Measurements from ENCODE around the gene MAGI2. TPM values are rescaled to one million over a fixed set of nuclear protein-coding genes. Genes with fewer than 3 reads are reported as not detected.
A peak's percentile ranks its signal among the peaks of the same experiment; 100 is the strongest.

The MAGI2 gene
- total RNA-seq, 1 donor from 2014 or later: 0.40 TPM

- DNase-seq (ENCODE audit: low read depth in 2 of 2): no peak
Observed at GRCh38 chr7:78062214-78062613, 1391.3 kb downstream of the MAGI2 start.

- no peak for DNase-seq (ENCODE audit: low read depth in 2 of 2)
Observed at GRCh38 chr7:78057571-78057970, 1395.9 kb downstream of the MAGI2 start.

DNA sequence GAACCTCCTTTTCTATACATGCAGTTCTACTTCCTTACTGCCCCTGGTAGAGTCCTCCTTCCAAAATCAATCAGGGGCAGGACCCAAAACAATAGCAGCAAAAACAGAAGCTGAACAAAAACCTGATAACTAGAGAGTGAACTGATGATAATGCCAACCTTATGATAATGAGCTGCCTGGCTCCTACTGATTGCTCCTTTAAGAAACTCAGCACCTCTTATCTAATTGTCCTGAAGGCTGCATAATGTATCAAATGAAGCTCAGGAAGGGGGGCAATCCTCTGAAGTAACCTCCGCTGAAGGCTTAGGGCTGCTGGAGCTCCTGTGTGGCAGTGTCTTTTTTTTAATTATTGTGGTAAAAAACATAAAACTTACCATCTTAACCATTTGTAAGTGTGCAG, 1397.9 kb downstream of the MAGI2 start:
- DNase-seq (ENCODE audit: low read depth in 2 of 2): no peak

DNA sequence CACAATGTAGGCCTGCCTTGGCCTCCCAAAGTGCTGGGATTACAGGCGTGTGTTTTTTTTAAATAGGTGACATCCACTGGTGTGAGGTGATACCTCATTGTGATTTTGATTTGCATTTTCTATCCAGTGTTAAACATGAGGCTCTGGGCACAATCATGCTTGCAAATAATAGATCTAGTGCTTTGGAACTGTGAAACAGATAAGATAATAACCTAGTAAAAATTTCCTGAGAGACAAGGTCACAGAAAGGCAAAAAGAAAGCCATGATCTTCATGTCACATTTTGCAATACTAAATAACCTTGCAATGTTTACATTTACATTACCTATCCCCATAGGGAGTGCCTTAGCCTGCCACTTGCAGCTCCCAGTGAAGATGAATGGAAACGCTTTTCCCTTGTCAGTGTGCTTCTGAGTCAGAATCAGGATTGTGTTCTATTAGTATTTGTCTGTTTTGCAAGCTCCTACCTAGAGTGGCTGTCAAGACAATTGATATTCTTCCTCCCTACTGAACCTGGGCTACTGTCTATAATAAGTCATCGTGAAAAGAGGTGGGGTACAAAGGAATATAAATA, 1398.4 kb downstream of the MAGI2 start:
- DNase-seq (ENCODE audit: low read depth in 2 of 2): no peak

GRCh38 chr7:78052112-78052511, 1401.4 kb downstream of the MAGI2 start:
- DNase-seq (ENCODE audit: low read depth in 2 of 2): no peak

DNA sequence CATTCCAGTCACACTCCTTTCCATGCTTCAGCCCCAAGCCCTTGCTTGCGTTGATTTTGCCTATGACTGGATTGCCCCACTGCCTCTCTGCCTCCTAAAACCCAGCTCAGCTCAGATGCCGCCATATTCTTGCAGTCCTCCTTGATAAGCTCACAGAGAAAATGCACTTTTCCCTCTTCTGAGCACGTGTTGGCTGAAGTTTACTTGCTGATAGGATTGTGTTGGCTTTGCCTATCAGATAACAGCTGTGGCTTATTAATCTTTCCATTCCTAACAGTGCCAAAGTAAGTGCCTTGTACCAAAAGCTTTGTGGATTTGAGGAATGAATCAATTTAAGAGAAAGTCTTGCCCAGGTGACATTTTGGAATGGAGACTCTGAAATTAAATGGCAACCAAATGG, 1405.7 kb downstream of the MAGI2 start:
- no peak for DNase-seq (ENCODE audit: low read depth in 2 of 2)

GRCh38 chr7:78043159-78043558, 1410.3 kb downstream of the MAGI2 start:
- no peak for DNase-seq (ENCODE audit: low read depth in 2 of 2)

DNA sequence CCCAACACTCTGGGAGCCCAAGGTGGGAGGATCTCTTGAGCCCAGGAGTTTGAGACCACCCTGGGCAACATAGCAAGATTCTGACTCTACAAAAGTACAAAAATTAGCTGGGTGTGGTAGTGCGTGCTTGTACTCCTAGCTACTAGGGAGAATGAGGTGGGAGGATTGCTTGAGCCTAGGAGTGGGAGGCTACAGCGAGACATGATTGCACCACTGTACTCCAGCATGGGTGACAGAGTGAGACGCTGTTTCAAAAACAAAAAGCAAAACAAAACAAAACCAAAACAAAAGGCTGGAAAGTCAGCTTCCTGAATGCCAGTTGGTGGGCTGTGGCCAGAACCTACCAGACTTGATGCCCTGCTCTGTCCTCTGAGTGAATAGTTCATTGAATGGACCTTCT, 1412.0 kb downstream of the MAGI2 start:
- no peak for DNase-seq (ENCODE audit: low read depth in 2 of 2)

DNA sequence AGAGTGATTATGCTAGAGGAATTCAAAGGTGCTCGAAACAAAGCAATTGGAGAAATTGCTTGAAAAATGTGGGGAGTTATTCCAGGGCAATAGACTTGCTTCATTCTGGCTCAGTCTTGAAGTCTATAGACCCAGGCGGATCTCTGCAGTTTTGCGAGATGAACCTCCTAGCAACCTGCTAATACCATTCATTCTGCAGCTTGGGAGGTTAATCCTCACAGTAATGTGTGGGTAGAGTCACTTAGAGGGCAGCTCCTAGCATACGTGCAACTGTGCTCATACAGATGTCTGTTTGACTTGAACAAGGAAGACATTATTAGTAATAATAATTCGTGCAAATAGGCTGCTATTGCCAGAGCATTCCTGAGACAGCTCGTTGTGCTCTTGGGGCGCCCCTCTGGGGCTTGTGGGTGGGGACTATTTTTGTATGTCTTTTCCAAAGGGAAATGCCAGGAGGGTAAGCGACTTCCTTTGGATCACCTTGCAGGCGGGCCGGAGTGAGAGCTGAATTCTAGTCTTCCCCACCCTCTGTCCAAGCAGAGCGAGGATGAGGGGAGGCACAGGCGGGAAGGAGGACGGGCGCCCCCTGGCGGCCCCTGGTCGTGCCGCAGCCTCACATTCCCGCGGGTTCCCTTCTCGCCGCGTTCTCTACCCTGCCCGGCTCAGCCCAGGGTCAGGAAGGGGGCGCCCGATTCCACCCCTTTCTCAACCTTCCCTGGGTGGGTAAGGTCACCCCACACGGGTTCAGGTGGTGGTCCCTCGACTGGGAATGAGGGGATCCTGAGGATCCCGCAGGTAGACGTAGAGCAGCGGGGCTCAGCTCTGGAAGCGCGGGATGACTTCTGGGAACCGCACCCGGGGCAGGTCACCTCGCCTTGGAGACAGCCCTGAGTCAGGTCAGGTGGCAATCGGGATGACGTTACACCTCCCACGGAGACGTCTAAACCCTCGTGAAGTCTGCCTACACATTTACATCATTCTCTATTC, 1413.4 kb downstream of the MAGI2 start:
- DNase-seq (ENCODE audit: low read depth in 2 of 2): peak; percentile 37 to 52

DNA sequence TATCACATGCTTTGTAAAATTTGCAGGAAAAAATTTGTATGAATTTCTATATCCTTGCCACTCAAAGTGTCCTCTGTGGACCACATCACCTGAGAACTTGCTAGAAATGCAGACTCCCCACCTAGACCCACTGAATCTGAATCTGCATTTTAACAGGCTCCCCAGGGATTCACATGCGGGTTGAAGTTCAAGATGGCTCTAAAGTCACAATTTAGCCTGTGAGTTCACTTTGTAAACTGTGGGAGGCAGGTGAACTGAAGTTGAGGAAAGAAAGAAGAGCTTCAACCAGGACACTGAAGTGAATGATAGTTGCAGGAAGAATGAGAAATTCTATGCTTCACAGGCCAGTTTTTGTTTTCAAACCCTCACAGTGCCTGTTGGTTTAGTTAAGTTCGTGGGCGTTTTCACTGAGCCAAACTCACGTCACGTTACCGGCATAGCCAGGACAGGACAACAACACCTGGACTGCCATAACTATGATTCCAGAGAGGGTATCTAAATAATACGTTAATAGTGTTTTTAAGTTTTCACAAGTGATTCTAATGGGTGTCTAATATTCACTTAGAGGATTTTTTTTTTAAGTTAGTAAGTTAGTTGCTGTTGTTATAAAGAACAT, 1414.9 kb downstream of the MAGI2 start:
- no peak for DNase-seq (ENCODE audit: low read depth in 2 of 2)

DNA sequence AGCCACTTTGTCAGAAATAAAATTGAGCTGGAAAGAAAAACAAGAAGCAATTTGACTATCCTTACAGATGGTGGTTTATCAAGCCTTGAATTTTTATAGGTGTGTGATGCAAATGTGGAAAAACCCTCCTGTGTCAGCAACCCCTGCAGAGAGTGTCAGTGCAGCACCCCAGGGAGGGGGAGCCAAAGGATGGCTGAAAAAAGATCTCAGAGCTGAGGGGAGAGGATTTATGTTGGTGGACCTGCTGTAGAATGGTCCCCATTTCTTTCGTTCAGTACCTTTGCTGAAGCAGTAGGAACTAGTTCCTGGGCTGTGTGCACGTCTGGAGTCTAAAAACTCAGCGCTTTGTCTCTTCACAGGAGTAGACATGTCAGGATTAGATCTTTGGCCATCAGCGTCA, 1415.9 kb downstream of the MAGI2 start:
- no peak for DNase-seq (ENCODE audit: low read depth in 2 of 2)

- no peak for DNase-seq (ENCODE audit: low read depth in 2 of 2)
Observed at GRCh38 chr7:78033410-78033809, 1420.1 kb downstream of the MAGI2 start.

GRCh38 chr7:78026492-78026891, 1427.0 kb downstream of the MAGI2 start:
- DNase-seq (ENCODE audit: low read depth in 2 of 2): no peak

- DNase-seq (ENCODE audit: low read depth in 2 of 2): no peak
Observed at GRCh38 chr7:78024591-78024990, 1428.9 kb downstream of the MAGI2 start.

GRCh38 chr7:78023191-78023590, 1430.3 kb downstream of the MAGI2 start:
- DNase-seq (ENCODE audit: low read depth in 2 of 2): no peak

- DNase-seq (ENCODE audit: low read depth in 2 of 2): no peak
Observed at GRCh38 chr7:78022165-78022564, 1431.3 kb downstream of the MAGI2 start.

- DNase-seq (ENCODE audit: low read depth in 2 of 2): no peak
Observed at GRCh38 chr7:78020874-78021249, 1432.6 kb downstream of the MAGI2 start.

- DNase-seq (ENCODE audit: low read depth in 2 of 2): peak; percentile 80 to 84
Observed at GRCh38 chr7:78020136-78020873, 1433.2 kb downstream of the MAGI2 start.

DNA sequence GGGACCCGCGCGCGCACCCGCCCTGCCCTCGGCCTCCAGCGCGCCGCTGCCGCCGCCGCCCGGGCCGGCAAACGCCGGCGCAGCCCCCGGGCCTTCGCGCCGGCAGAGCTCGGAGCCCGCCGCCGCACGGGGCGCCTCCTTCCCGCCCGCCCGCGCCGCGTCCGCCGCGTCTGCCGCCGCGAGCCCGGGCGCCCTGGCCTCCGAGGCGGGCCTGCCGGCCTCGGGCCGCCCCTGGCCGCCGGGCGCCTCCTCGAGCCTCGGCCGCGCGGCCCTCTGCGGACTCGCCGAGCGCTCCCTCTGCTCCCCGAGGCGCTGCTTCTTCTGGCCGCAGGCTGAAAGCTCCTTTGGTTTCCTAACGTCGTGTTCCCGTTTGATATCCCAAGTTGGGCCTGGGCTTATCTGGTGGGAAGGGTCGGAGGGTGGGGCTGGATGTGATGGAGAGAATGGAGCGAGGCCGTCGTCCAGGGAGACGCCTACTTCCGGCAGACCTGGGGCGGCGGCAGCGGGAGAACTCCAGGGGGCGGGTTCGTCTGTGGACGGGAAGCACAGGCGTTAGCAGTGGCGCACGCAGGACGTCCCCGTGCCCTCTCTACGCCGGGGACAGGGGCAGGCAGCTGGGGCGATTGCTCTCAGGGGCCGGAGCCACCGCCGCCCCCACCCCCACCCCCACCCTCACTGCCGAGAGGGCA, 1433.9 kb downstream of the MAGI2 start:
- peak; percentile 69 to 74 for DNase-seq (ENCODE audit: low read depth in 2 of 2)

DNA sequence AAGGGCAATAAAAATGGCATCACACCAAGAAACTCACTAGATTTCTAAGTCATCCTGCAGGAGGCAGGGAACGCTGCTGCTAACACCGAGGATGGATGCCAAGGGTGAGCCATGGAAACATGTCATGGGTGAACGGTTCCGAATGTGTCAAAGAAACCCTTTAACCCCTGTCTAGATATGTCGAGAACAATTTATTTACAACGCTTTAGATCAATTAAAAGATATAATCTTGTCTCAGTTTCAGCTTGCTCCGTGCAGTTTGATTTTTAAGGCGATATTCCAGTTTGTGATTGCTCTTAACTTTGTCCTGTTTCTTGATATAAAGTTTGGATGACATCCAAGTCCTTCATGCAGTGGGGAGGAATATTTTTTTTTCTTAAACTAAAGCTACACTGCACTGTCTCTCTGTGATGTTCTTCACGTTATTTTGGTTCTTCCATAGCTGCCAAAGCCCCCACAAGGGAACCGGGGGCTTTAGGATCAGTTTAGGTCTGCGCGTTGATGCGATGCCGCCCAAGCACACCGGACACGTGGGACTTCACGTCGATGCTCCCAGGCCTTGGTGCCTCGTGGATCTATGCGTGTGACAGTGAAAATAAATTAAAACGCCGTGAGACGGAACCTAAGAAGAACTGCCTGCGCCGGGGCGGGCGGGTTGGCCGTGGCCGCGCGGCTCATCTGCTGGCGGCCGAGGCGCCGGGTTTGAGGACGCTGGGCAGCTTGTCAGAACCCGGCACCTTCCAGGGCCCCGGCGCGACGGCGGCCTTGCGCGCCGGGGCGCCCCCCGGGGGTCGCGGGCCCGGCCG, 1434.6 kb downstream of the MAGI2 start:
- peak; percentile 20 to 21 for DNase-seq (ENCODE audit: low read depth in 2 of 2)

All from lung microvascular endothelial cell (primary cell).